ENCODE results near the gene GOLGA6L26.
"Not testable (repeated sequence)": the region's sequence is repeated elsewhere in the genome, so short reads cannot be mapped to it uniquely, and the experiment has no call there.

Gene GOLGA6L26

DNA sequence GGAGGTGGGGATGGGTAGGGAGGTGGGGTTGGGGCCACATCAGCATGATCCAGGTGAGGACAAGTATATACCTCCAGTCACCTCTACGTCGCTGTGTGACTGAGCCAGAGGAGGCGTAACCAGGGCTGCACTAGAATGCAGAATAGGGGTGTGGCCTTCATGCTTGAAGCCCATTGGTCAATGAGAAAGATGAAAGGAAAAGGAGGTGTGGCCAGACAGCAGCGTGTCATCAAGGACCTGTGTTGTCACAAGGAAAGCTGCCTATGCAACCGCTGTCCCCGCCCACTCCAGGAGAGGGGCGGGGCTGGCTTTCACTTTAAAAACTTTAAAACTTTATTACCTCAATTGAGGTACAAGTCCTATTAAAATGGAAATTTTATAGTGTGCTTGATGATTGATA is at the start of gene GOLGA6L26:
Gene GOLGA6L26, minus strand, starts transcription at position 101 of the 400 bp plus-strand sequence. Its CDS starts 61 bp downstream, at position 40.
- H3K9me3 Mint-ChIP-seq; H3K4me3 Mint-ChIP-seq; ATAC-seq (ENCODE audit: low read depth); H3K36me3 Mint-ChIP-seq; DNase-seq (ENCODE audit: low spot score in 2 of 2); H3K4me1 Mint-ChIP-seq; H3K27ac Mint-ChIP-seq; H3K27me3 Mint-ChIP-seq: not testable (repeated sequence)

- ATAC-seq (ENCODE audit: low read depth); DNase-seq (ENCODE audit: low spot score in 2 of 2); H3K27me3 Mint-ChIP-seq; H3K4me1 Mint-ChIP-seq; H3K27ac Mint-ChIP-seq; H3K9me3 Mint-ChIP-seq; H3K36me3 Mint-ChIP-seq; H3K4me3 Mint-ChIP-seq: not testable (repeated sequence)
These were observed 47.2 kb upstream of the GOLGA6L26 start for GRCh38 chr15:23381192-23381591.

DNA sequence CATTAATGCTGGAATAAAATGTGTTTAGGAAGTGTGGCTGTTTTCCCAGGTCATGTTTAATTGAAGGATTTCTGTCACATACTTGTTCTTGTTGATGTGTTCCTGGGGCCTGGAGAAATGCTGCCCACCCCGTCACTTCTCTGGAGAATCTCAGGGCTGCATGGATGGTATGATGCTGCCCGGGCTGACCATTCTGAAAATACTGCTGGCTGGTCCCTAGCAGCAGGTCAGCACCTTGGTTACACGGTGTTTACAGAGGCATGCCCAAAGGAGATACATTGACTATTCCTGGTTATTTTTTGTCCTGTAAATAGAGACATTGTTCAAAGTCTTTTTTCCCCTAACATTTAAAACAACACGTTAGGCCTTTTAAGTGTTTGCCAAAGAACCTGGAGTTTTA is 46.7 kb upstream of the GOLGA6L26 start:
- not testable (repeated sequence) for H3K4me1 Mint-ChIP-seq; H3K4me3 Mint-ChIP-seq; H3K27ac Mint-ChIP-seq; H3K27me3 Mint-ChIP-seq; DNase-seq (ENCODE audit: low spot score in 2 of 2); H3K9me3 Mint-ChIP-seq; H3K36me3 Mint-ChIP-seq; ATAC-seq (ENCODE audit: low read depth)

- H3K4me3 Mint-ChIP-seq; H3K27ac Mint-ChIP-seq; H3K9me3 Mint-ChIP-seq; ATAC-seq (ENCODE audit: low read depth); DNase-seq (ENCODE audit: low spot score in 2 of 2); H3K36me3 Mint-ChIP-seq; H3K27me3 Mint-ChIP-seq; H3K4me1 Mint-ChIP-seq: not testable (repeated sequence)
These were observed 45.0 kb upstream of the GOLGA6L26 start for GRCh38 chr15:23378946-23379345.

DNA sequence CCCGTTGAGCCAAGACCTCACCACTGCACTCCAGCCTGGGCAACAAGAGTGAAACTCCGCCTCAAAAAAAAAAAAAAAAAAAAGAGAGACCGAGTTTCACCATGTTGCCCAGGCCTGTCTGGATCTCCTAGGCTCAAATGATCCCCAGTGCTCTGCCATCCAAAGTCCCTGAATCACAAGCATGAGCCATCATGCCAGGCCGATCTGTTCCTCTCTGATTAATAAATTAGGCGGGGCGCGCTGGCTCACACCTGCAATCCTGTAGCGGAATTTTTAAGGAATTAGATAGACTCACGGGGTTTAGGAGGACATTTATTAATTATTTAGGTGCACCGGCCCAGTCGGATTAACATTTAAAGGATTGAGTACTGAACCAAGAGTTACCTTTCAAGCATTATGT is 40.2 kb upstream of the GOLGA6L26 start:
- not testable (repeated sequence) for H3K9me3 Mint-ChIP-seq; DNase-seq (ENCODE audit: low spot score in 2 of 2); H3K27me3 Mint-ChIP-seq; H3K4me1 Mint-ChIP-seq; H3K4me3 Mint-ChIP-seq; H3K27ac Mint-ChIP-seq; H3K36me3 Mint-ChIP-seq; ATAC-seq (ENCODE audit: low read depth)

DNA sequence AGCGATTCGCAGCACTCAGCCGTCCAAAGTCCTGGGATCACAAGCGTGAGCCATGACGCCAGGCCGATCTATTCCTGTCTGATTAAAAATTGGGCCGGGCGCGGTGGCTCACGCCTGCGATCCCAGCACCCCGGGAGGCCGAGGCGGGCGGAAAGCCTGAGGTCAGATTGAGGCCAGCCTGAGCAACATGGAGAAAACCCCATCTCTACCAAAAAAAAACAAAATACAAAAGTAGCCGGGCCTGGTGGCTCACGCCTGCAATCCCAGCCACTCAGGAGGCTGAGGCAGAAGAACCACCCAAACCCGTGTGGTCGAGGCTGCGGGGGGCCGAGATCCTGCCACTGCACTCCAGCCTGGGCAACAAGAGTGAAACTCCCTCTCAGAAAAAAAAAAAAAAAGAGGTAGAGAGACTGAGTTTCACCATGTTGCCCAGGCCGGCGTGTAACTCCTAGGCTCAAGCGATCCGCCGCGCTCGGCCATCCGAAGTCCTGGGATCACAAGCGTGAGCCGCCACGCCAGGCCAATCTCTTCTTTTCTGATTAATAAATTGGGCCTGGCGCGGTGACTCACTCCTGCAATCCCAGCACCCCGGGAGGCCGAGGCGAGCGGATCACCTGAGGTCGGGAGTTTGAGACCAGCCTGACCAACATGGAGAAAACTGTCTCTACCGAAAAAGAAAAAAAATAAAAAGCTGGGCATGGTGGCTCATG is 39.0 kb upstream of the GOLGA6L26 start:
- H3K27ac Mint-ChIP-seq; H3K9me3 Mint-ChIP-seq; H3K4me1 Mint-ChIP-seq; ATAC-seq (ENCODE audit: low read depth); H3K4me3 Mint-ChIP-seq; H3K27me3 Mint-ChIP-seq; DNase-seq (ENCODE audit: low spot score in 2 of 2); H3K36me3 Mint-ChIP-seq: not testable (repeated sequence)

DNA sequence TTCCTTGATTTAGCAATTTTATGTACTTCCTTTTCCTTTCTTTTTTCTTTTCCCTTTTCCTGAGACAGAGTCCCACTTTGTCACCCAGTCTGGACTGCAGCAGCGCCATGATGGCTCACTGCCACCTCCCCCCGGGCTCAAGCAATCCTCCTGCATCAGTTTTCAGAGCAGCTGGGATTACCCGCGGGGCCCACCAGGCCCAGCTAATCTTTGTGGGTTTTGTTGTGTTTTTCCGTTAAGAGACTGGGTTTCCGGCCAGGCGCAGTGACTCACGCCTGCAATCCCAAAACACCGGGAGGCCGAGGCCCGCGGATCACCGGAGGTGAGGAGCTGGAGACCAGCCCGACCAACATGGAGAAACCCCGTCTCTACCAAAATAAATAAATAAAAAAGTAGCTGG is 38.3 kb upstream of the GOLGA6L26 start:
- Mint-ChIP-seq H3K27ac (no peak overlapping the region), H3K27me3 (no peaks in the 10 kb centered on the region), H3K4me1 (no peaks in the 10 kb centered on the region), H3K4me3 (no peak overlapping the region), H3K36me3 (no peaks in the 10 kb centered on the region), H3K9me3 (no peaks in the 10 kb centered on the region)
- DNase-seq (ENCODE audit: low spot score in 2 of 2), result no peak
- no peak for ATAC-seq (ENCODE audit: low read depth)

DNA sequence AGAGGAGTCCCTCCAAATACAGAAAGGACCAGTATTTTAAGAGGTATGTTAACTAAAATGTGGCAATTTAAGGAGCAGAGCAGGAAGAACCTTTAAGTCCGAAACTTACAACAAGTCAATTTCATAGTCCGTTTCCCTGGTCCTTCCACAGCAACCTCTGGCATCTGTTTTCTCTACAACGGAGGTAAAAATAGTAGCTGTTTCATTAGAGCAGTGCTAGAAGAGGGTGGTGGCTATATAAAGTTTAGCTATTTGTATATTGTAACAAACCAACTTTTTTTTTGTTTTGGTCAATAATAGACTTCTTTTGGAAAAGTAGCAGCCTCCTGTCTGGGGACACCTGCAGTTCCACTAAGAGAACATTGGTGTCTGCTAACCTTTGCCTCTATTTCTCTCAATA is 37.9 kb upstream of the GOLGA6L26 start:
- not testable (repeated sequence) for H3K4me3 Mint-ChIP-seq; H3K36me3 Mint-ChIP-seq; H3K27me3 Mint-ChIP-seq; DNase-seq (ENCODE audit: low spot score in 2 of 2); H3K9me3 Mint-ChIP-seq; ATAC-seq (ENCODE audit: low read depth); H3K27ac Mint-ChIP-seq; H3K4me1 Mint-ChIP-seq

GRCh38 chr15:23371134-23371533 is 37.1 kb upstream of the GOLGA6L26 start:
- not testable (repeated sequence) for H3K4me1 Mint-ChIP-seq; ATAC-seq (ENCODE audit: low read depth); H3K9me3 Mint-ChIP-seq; H3K27me3 Mint-ChIP-seq; DNase-seq (ENCODE audit: low spot score in 2 of 2); H3K36me3 Mint-ChIP-seq; H3K4me3 Mint-ChIP-seq; H3K27ac Mint-ChIP-seq

GRCh38 chr15:23370578-23370977 is 36.6 kb upstream of the GOLGA6L26 start:
- DNase-seq (ENCODE audit: low spot score in 2 of 2), result no peak
- Mint-ChIP-seq H3K27ac (no peak overlapping the region), H3K36me3 (no peaks in the 10 kb centered on the region), H3K4me1 (no peaks in the 10 kb centered on the region), H3K9me3 (no peaks in the 10 kb centered on the region), H3K4me3 (no peak overlapping the region), H3K27me3 (no peaks in the 10 kb centered on the region)
- no peak for ATAC-seq (ENCODE audit: low read depth)

GRCh38 chr15:23364261-23364660 is 30.3 kb upstream of the GOLGA6L26 start:
- not testable (repeated sequence) for DNase-seq (ENCODE audit: low spot score in 2 of 2); H3K4me1 Mint-ChIP-seq; H3K27ac Mint-ChIP-seq; ATAC-seq (ENCODE audit: low read depth); H3K27me3 Mint-ChIP-seq; H3K4me3 Mint-ChIP-seq; H3K36me3 Mint-ChIP-seq; H3K9me3 Mint-ChIP-seq

DNA sequence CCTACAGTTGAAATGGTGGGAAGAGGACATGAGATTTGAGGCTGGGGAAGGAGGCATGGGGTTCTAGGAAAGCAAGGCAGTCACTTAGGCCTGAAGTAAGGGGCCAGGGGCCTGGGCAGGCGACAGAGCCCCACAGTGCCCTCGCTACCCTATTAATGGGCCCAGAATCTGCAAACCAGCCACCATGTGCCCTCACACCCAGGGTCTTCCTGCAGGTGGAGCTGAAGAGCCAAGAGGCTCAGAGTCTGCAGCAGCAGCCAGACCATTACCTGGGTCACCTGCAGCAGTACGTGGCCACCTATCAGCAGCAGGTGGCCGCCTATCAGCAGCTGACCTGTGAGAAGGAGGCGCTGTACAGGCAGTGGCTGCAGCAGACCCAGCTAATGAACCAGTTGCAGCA is 28.6 kb upstream of the GOLGA6L26 start:
- not testable (repeated sequence) for H3K4me3 Mint-ChIP-seq; ATAC-seq (ENCODE audit: low read depth); H3K27me3 Mint-ChIP-seq; H3K27ac Mint-ChIP-seq; H3K9me3 Mint-ChIP-seq; H3K4me1 Mint-ChIP-seq; DNase-seq (ENCODE audit: low spot score in 2 of 2); H3K36me3 Mint-ChIP-seq

- not testable (repeated sequence) for ATAC-seq (ENCODE audit: low read depth); H3K4me3 Mint-ChIP-seq; H3K36me3 Mint-ChIP-seq; H3K27ac Mint-ChIP-seq; DNase-seq (ENCODE audit: low spot score in 2 of 2); H3K4me1 Mint-ChIP-seq; H3K9me3 Mint-ChIP-seq; H3K27me3 Mint-ChIP-seq
These were observed 20.5 kb upstream of the GOLGA6L26 start, which contains the start of gene GOLGA8S for GRCh38 chr15:23354448-23354847. GOLGA8S (plus strand) TSS chr15:23354748; CDS start chr15:23354810, 62 bp downstream.

DNA sequence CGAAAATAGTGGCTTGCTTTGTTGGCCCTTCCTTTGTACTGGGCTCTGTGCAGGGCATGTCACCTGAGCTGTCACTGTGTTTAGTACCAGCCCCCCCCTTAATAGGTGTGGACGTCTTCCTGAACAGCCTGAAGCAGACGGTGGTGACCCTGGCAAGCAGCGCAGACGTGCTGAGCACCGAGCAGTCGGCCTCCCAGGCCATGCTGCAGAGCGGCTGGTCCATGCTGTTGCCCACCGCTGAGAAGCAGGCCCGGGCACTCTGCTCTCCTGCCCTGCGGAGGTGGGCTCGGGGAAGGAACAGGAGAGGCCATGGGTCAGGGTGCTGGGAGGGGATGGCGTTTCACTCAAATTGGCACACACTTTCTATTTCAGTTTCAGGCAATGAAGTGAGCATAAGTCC is 22.8 kb downstream of the GOLGA6L26 start:
- Mint-ChIP-seq H3K36me3 (peaks cover 29% of the 10 kb centered on the region), H3K4me1 (peaks cover 13% of the 10 kb centered on the region)
- H3K4me3 Mint-ChIP-seq; H3K27ac Mint-ChIP-seq; DNase-seq (ENCODE audit: low spot score in 2 of 2); H3K27me3 Mint-ChIP-seq; H3K9me3 Mint-ChIP-seq; ATAC-seq (ENCODE audit: low read depth): not testable (repeated sequence)

GRCh38 chr15:23305921-23306320 is 28.1 kb downstream of the GOLGA6L26 start:
- not testable (repeated sequence) for H3K4me3 Mint-ChIP-seq; DNase-seq (ENCODE audit: low spot score in 2 of 2); ATAC-seq (ENCODE audit: low read depth); H3K27me3 Mint-ChIP-seq; H3K27ac Mint-ChIP-seq; H3K9me3 Mint-ChIP-seq
- Mint-ChIP-seq H3K4me1 (peaks cover 27% of the 10 kb centered on the region), H3K36me3 (peaks cover 26% of the 10 kb centered on the region)

Measured in memory B cell (primary cell).